ACC112 (cell line): Measurements from ENCODE around the gene LAMTOR3.
"Not testable (repeated sequence)": the region's sequence is repeated elsewhere in the genome, so short reads cannot be mapped to it uniquely, and the experiment has no call there.

ENCODE experiments used
- H2AFZ ChIP-seq: fragments of 200-600 bp; sonication (generic); one replicate; pipeline ENCODE4 v1.6.0; 2017; ENCODE audit warnings: antibody characterized with exemption, low read length; ENCODE audit not compliant: unreplicated experiment
- H3K27ac ChIP-seq: fragments of 200-600 bp; sonication (generic); 2 replicates; pipeline ENCODE4 v1.5.1; 2014; ENCODE audit warnings: low read depth, mild to moderate bottlenecking, antibody characterized with exemption, low read length, moderate library complexity
- H3K27me3 ChIP-seq: fragments of 200-600 bp; sonication (generic); 2 replicates; pipeline ENCODE4 v1.6.1; 2014; ENCODE audit warnings: mild to moderate bottlenecking, antibody characterized with exemption, low read length, moderate library complexity, mixed read lengths; ENCODE audit not compliant: insufficient read depth
- H3K36me3 ChIP-seq: fragments of 200-600 bp; sonication (generic); 2 replicates; pipeline ENCODE4 v1.6.1; 2016; ENCODE audit warnings: mild to moderate bottlenecking, antibody characterized with exemption, low read length, moderate library complexity, mixed read lengths; ENCODE audit not compliant: insufficient read depth
- H3K4me1 ChIP-seq: fragments of 200-600 bp; sonication (generic); one replicate; pipeline ENCODE4 v1.6.1; 2016; ENCODE audit warnings: low read length, mixed read lengths; ENCODE audit not compliant: insufficient read depth, unreplicated experiment, control insufficient read depth
- H3K4me3 ChIP-seq: fragments of 200-600 bp; sonication (generic); 2 replicates; pipeline ENCODE4 v1.5.1; 2014; ENCODE audit warnings: mild to moderate bottlenecking, low read depth, low read length
- H3K79me2 ChIP-seq: fragments of 200-600 bp; sonication (generic); one replicate; pipeline ENCODE4 v1.6.0; 2016; ENCODE audit warnings: low read length; ENCODE audit not compliant: control insufficient read depth, unreplicated experiment, insufficient read depth

Gene LAMTOR3

GRCh38 chr4:99832758-99833157 is 61.5 kb downstream of the LAMTOR3 start:
- Histone ChIP-seq H3K79me2 (no peaks in the 10 kb centered on the region), H3K36me3 (no peaks in the 10 kb centered on the region), H3K4me1 (no peaks in the 10 kb centered on the region)

GRCh38 chr4:99832321-99832720 is 61.9 kb downstream of the LAMTOR3 start:
- H2AFZ ChIP-seq, result no peak overlapping the region
- no peak overlapping the region for H3K4me3 ChIP-seq
- no peaks in the 10 kb centered on the region for H3K27me3 ChIP-seq
- no peak overlapping the region for H3K27ac ChIP-seq
- no peaks in the 10 kb centered on the region for H3K79me2 ChIP-seq
- no peaks in the 10 kb centered on the region for H3K4me1 ChIP-seq
- no peaks in the 10 kb centered on the region for H3K36me3 ChIP-seq

More at GRCh38 chr4:99832758-99833157, 61.5 kb downstream of the LAMTOR3 start:
- H3K27me3 ChIP-seq, result no peaks in the 10 kb centered on the region
- no peak overlapping the region for H3K27ac ChIP-seq
- no peak overlapping the region for H2AFZ ChIP-seq
- H3K4me3 ChIP-seq, result no peak overlapping the region

DNA sequence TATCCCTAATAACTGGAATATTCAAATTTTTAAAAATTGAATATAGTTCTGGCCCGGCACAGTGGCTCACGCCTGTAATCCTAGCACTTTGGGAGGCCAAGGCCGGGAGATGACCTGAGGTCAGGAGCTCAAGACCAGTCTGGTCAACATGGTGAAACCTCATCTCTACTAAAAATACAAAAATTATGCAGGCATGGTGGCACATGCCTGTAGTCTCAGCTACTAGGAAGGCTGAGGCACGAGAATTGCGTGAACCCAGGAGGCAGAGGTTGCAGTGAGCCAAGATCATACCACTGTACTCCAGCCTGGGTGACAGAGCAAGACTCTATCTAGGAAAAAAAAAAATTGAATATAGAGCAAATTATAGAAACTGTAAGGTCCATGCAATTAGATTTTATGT is 64.2 kb downstream of the LAMTOR3 start:
- not testable (repeated sequence) for H3K4me1 ChIP-seq, H3K27ac ChIP-seq, H3K27me3 ChIP-seq, H2AFZ ChIP-seq, H3K4me3 ChIP-seq, H3K36me3 ChIP-seq, H3K79me2 ChIP-seq

- Histone ChIP-seq H3K27me3 (peaks cover 3% of the 10 kb centered on the region; the same call in 1 of the 2 replicates), H3K27ac (no peak overlapping the region), H3K4me1 (no peaks in the 10 kb centered on the region), H3K4me3 (no peak overlapping the region), H2AFZ (no peak overlapping the region), H3K36me3 (no peaks in the 10 kb centered on the region), H3K79me2 (no peaks in the 10 kb centered on the region)
Measured at GRCh38 chr4:99828477-99828876, 65.8 kb downstream of the LAMTOR3 start.
